GM12878 (cell line): ENCODE measurements around the gene RHEX. TPM values are rescaled to one million over a fixed set of nuclear protein-coding genes. Genes with fewer than 3 reads are reported as not detected.

Source experiments
- ATAC-seq: fragments of 200-7000 bp; cut with Tn5 transposase; 3 replicates; pipeline ENCODE4 v1.9.1; 2020; ENCODE audit warnings: mild to moderate bottlenecking, moderate library complexity
- BruUV-seq: library from RNA; stranded (reverse); fragments of 400-500 nt; replicated peaks from 2 replicates; lab custom pipeline; 2021; lab: Mats Ljungman, UMichigan
- CTCF ChIA-PET: fragments of 300-600 bp; sonication (Branson Sonifier 250); formaldehyde crosslinking; extraction: SDS; loops from one replicate; lab custom pipeline; 2021; ENCODE audit warnings: inconsistent platforms; lab: Yijun Ruan, JAX
- POLR2A ChIA-PET: fragments of 350-600 bp; formaldehyde crosslinking; extraction: SDS; loops from one replicate; lab custom pipeline; 2021; ENCODE audit warnings: inconsistent platforms; lab: Charles Lee
- RAD21 ChIA-PET: fragments of 300-600 bp; sonication (Branson Sonifier 250); formaldehyde crosslinking; loops from one replicate; lab custom pipeline; 2023; ENCODE audit warnings: antibody characterized with exemption; ENCODE audit not compliant: unreplicated experiment; lab: Charles Lee
- SMC1A ChIA-PET: fragments of 300-600 bp; sonication (Branson Sonifier 250); formaldehyde crosslinking; loops from one replicate; lab custom pipeline; 2023; ENCODE audit not compliant: unreplicated experiment, uncharacterized antibody; lab: Charles Lee
- DNase-seq: peaks from one replicate; pipeline ENCODE4 v3.0.0-alpha.2; 2011; ENCODE audit warnings: low read depth, low spot score
- FAIRE-seq: peaks from 3 replicates; lab custom pipeline; 2011; peaks lifted over from hg19 to GRCh38; lab: Jason Lieb, UNC
- H2AFZ ChIP-seq: 2 replicates; pipeline ENCODE4 v1.6.0; 2011; ENCODE audit warnings: low read depth, low read length, control low read depth; ENCODE audit not compliant: control insufficient read depth
- H3K27ac ChIP-seq: 2 replicates; pipeline ENCODE4 v1.5.1; 2011; ENCODE audit warnings: control low read depth; ENCODE audit not compliant: control insufficient read depth, insufficient read depth
- H3K27me3 ChIP-seq, 2 experiments: replicated peaks in 1 of 2; 2 replicates each; pipeline versions ENCODE4 v1.6.0 to v1.6.1; 2011; ENCODE audit warnings: low read length in 1 of 2; ENCODE audit not compliant: control insufficient read depth in 2 of 2, insufficient read depth in 2 of 2
- H3K36me3 ChIP-seq, 2 experiments: 2 replicates each; pipeline ENCODE4 v1.5.1; 2011; ENCODE audit warnings: low read length in 1 of 2; ENCODE audit not compliant: control insufficient read depth in 2 of 2, insufficient read depth in 2 of 2
- H3K4me1 ChIP-seq: 2 replicates; pipeline ENCODE4 v1.6.1; 2011; ENCODE audit warnings: mild to moderate bottlenecking, low read length, moderate library complexity, mixed read lengths; ENCODE audit not compliant: control insufficient read depth, insufficient read depth
- H3K4me2 ChIP-seq: 2 replicates; pipeline ENCODE4 v1.6.0; 2011; ENCODE audit warnings: control low read depth; ENCODE audit not compliant: control insufficient read depth, insufficient read depth
- H3K4me3 ChIP-seq: fragments of 200-600 bp; sonication (generic); 2 replicates; pipeline ENCODE4 v1.5.1; 2016
- H3K79me2 ChIP-seq: 2 replicates; pipeline ENCODE4 v1.6.0; 2011; ENCODE audit warnings: low read length; ENCODE audit not compliant: control insufficient read depth, insufficient read depth
- H3K9ac ChIP-seq: 2 replicates; pipeline ENCODE4 v1.8.0; 2011; ENCODE audit warnings: low read length, control low read depth, mixed read lengths; ENCODE audit not compliant: control insufficient read depth, insufficient read depth
- H3K9me3 ChIP-seq: replicated peaks from 3 replicates; pipeline ENCODE4 v1.5.1; 2011; ENCODE audit warnings: mild to moderate bottlenecking, low read length; ENCODE audit not compliant: control insufficient read depth, insufficient read depth
- H4K20me1 ChIP-seq: 2 replicates; pipeline ENCODE4 v1.6.0; 2011; ENCODE audit not compliant: control insufficient read depth, insufficient read depth
- ASH2L ChIP-seq: fragments of 300-600, 200-600 bp; sonication (generic); IDR thresholded peaks from 2 replicates; pipeline ENCODE4 v1.6.1; 2017; ENCODE audit warnings: low read depth, mild to moderate bottlenecking, borderline replicate concordance
- CBX3 ChIP-seq: fragments of 200-600 bp; sonication (generic); IDR thresholded peaks from 2 replicates; pipeline ENCODE4 v1.6.1; 2016; ENCODE audit warnings: low read depth, borderline replicate concordance
- KDM1A ChIP-seq: fragments of 200-600 bp; sonication (generic); IDR thresholded peaks from 2 replicates; pipeline ENCODE4 v1.6.1; 2016; ENCODE audit warnings: borderline replicate concordance
- NFXL1 ChIP-seq: fragments of 450-650 bp; IDR thresholded peaks from 2 replicates; pipeline ENCODE4 v1.6.1; 2017; ENCODE audit warnings: antibody characterized with exemption, mild to moderate bottlenecking, borderline replicate concordance
- RCOR1 ChIP-seq: conservative IDR thresholded peaks from 2 replicates; pipeline ENCODE4 v1.6.1; 2012; ENCODE audit warnings: low read depth, low read length, improper control_type of control experiment
- STAT3 ChIP-seq: IDR thresholded peaks from 2 replicates; pipeline ENCODE4 v1.6.1; 2011; ENCODE audit warnings: low read depth, low read length, improper control_type of control experiment
- ZBTB4 ChIP-seq: fragments of 450-650 bp; formaldehyde crosslinking; IDR thresholded peaks from 2 replicates; pipeline ENCODE4 v1.4.0; 2022; ENCODE audit warnings: mild to moderate bottlenecking, moderate library complexity
- ZNF384 ChIP-seq: IDR thresholded peaks from 2 replicates; pipeline ENCODE4 v1.6.1; 2012; ENCODE audit warnings: low read depth, mild to moderate bottlenecking, low read length, improper control_type of control experiment, borderline replicate concordance
- WGBS: methylation state at CpG from one replicate; pipeline ENCODE4 v1.1.6; 2016; ENCODE audit warnings: low lambda C conversion rate; ENCODE audit not compliant: insufficient replicate concordance, insufficient coverage; ENCODE audit errors: missing lambda C conversion rate; 5-methylcytosine and 5-hydroxymethylcytosine counted together
- in situ Hi-C: fragments of 300-500 bp; cut with MboI; formaldehyde crosslinking; loops from 9 replicates; pipeline ENCODE4 v1.14.3; 2018; ENCODE audit warnings: mixed read lengths
- intact Hi-C: fragments of 100-400 bp; cut with micrococcal nuclease; formaldehyde crosslinking; loops from one replicate; pipeline ENCODE4 v1.14.2; 2022; ENCODE audit not compliant: unreplicated experiment
- polyA plus RNA-seq, 11 experiments: library from polyadenylated mRNA; depleted of rRNA in 4 of 11; unstranded in 6 of 11; stranded (reverse) in 5 of 11; fragments of >200 nt; fragmentation: Nextera tagmentation in 4 of 11; fragmentation: Illumina TruSeq in 1 of 11; extraction: Ambion mirVana in 4 of 11; extraction: Trizol in 1 of 11; gene quantifications; 1 replicate in 1 of 11; 2 replicates in 10 of 11; pipeline versions ENCODE4 v1.2.1 to v1.2.3, GENCODE V29; 2011 to 2016; ENCODE audit warnings: inconsistent platforms in 2 of 11, missing spikeins in 2 of 11, low read depth in 1 of 11
- total RNA-seq, 4 experiments: library from RNA; depleted of rRNA in 3 of 4; stranded (reverse); fragments of >200 nt in 3 of 4; fragmentation: Illumina TruSeq in 1 of 4; extraction: Trizol in 1 of 4; gene quantifications; 2 replicates each; pipeline versions ENCODE4 v1.2.1 to v1.2.3, GENCODE V29; 2013 to 2021

Gene RHEX
- total and polyA plus RNA-seq, 10 of the 15 experiments (the other 5 are each of a cell fraction or from before 2014, with no cell fraction given) = 2.4 to 11.4 (median 5.7) TPM

- Histone ChIP-seq H3K27me3 (peaks cover 2 to 10% of the 10 kb centered on the region in 2 experiments; a peak in 3 of 4 replicates), H3K4me3 (no peak overlapping the region), H3K4me2 (no peak overlapping the region), H3K9me3 (no peaks in the 10 kb centered on the region), H3K36me3 (no peaks in the 10 kb centered on the region), H3K9ac (no peak overlapping the region), H3K4me1 (no peaks in the 10 kb centered on the region), H4K20me1 (no peaks in the 10 kb centered on the region), H3K79me2 (no peaks in the 10 kb centered on the region), H3K27ac (no peak overlapping the region), H2AFZ (no peak overlapping the region)
- POLR2A ChIA-PET = no interaction called here
- FAIRE-seq (no peak), DNase-seq (no peak), ATAC-seq (no peak)
- CTCF ChIA-PET = interaction anchor here (0.9 kb wide), 1 partner anchor 151 kb away, joined by 3 read pairs; no protein-coding TSS in a partner anchor
- SMC1A ChIA-PET = interaction anchor here (1.4 kb wide), 1 partner anchor 9 kb away, joined by 3 read pairs; no protein-coding TSS in a partner anchor
- BruUV-seq = no TSS peak
- RAD21 ChIA-PET = interaction anchor here (0.7 kb wide), 1 partner anchor 11 kb away, joined by 3 read pairs; no protein-coding TSS in a partner anchor
- WGBS = 34% methylated on average over 4 of the region's 4 CpGs
- intact Hi-C loops = no loop called here
- in situ Hi-C loops = no loop called here
- TF ChIP-seq ZNF384 = no peak
- no peak for TF ChIP-seq ZBTB4 (CRISPR knock-in tag)
Observed at GRCh38 chr1:206128196-206128595, 75.2 kb downstream of the RHEX start.

GRCh38 chr1:206131037-206131436 lies 78.1 kb downstream of the RHEX start:
- Histone ChIP-seq H3K9ac (no peak overlapping the region), H3K27me3 (peaks cover 3 to 12% of the 10 kb centered on the region in 2 experiments; a peak in 3 of 4 replicates), H3K79me2 (no peaks in the 10 kb centered on the region), H3K4me2 (no peak overlapping the region), H3K36me3 (no peaks in the 10 kb centered on the region), H3K4me3 (no peak overlapping the region)
- ChIA-PET CTCF (interaction anchor here (0.6 kb wide), 1 partner anchor 438 kb away, joined by 3 read pairs; no protein-coding TSS in a partner anchor), RAD21 (no interaction called here)
- DNase-seq = no peak
- intact Hi-C loops = no loop called here
- TF ChIP-seq NFXL1 = no peak
- TF ChIP-seq CBX3 = no peak
- no peak for TF ChIP-seq KDM1A
- no peak for TF ChIP-seq RCOR1
- no peak for TF ChIP-seq STAT3
- TF ChIP-seq ASH2L = no peak
- TF ChIP-seq, all 136 proteins: peak for 0
- Histone ChIP-seq H4K20me1 (no peaks in the 10 kb centered on the region), H3K4me1 (no peaks in the 10 kb centered on the region), H2AFZ (no peak overlapping the region), H3K27ac (no peak overlapping the region), H3K9me3 (no peaks in the 10 kb centered on the region)
- SMC1A ChIA-PET = no interaction called here
- in situ Hi-C loops = no loop called here
- no peak for ATAC-seq
- FAIRE-seq = no peak
- WGBS = 41% methylated on average over 7 of the region's 7 CpGs
- POLR2A ChIA-PET = no interaction called here
- no TSS peak for BruUV-seq
